COLO668 (cell line): ENCODE measurements around the gene CTNNA2.

Experiments used
- DNase-seq: peaks from one replicate; lab custom pipeline; 2025; ENCODE audit not compliant: unreplicated experiment; lab: John Stamatoyannopoulos, UW

CTNNA2 gene

DNA sequence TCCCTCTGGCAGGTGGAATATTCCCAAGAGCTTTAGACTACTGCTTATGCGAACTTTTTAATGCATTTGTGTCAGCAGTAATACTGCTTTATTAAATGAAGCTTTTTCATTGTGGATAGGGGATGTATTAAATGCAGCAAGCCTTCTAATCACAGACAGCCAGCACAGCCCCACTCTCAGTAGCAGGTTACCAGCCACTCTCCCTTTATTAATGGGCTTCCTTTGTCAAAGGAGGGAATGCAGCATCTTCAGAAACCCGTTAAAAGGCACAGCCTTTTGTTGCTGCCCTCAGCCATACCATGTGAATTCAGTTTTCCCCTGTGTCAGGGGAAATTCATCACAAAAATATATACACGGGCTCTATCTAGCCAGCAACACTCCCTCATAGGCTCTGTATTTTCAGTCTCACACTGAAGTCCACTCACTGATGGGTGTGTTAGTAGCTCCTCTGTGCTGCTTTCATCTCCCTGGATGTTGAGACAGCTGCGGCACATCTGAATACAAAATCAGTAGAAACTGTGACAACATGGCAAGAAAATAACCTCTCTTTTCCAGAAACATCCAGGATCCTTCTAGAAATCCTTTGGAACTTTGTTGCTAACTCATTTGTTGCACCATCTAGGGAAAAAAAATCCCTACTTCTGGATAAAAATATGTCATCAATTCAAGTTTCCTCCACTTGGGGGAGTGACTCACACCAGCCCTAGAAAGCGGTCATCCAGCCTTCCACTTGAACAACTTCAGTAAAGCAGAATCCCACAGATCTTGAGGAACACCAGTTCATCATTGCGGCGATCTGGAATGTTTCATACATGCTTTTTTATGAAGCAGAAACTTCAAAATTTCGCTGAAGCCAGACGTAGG, 743.3 kb downstream of the CTNNA2 start:
- no peak for DNase-seq

GRCh38 chr2:80256782-80257167, 743.9 kb downstream of the CTNNA2 start:
- DNase-seq, result no peak

- no peak for DNase-seq
These were observed 744.6 kb downstream of the CTNNA2 start for GRCh38 chr2:80257450-80257849.

GRCh38 chr2:80258341-80258740, 745.5 kb downstream of the CTNNA2 start:
- no peak for DNase-seq

DNA sequence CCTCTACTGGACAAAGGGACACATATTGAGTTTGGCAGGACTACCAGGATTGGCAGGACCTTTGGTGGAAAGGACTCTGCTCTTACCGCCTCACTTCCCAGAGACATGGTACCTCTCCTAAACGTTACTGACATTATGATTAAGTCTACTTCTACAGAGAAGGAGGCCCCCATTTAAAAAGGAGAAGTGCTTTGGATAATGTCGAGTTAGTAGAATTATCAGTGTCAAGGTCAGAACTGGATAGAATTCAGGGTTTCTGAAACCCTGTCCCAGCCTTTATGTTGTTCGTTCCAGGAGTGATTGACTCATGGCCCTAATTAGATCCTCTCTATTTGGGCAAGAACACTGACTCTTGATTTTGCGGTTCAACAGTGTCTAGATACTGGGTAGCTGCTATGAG, 745.9 kb downstream of the CTNNA2 start:
- no peak for DNase-seq

GRCh38 chr2:80259292-80259691, 746.4 kb downstream of the CTNNA2 start:
- no peak for DNase-seq

GRCh38 chr2:80266231-80266630, 753.4 kb downstream of the CTNNA2 start:
- no peak for DNase-seq

DNA sequence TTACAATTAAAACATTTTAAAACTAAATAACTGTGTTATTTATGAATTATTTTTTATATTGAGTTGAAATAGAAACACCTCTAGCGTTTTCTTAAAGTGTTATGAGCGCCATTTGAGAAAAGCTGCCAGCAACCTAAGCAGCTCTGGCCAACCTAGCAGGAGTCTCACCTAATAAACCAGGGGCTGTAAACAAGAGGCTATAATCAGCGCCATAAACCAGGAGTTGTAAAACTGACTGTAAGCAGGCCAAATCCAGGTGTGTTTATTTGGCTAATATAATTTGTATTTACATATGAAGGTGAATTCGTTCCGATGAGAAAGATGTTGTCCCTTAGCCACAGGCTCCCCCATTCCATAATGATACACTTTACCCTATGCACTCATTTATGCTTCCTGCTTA, 757.0 kb downstream of the CTNNA2 start:
- no peak for DNase-seq

DNA sequence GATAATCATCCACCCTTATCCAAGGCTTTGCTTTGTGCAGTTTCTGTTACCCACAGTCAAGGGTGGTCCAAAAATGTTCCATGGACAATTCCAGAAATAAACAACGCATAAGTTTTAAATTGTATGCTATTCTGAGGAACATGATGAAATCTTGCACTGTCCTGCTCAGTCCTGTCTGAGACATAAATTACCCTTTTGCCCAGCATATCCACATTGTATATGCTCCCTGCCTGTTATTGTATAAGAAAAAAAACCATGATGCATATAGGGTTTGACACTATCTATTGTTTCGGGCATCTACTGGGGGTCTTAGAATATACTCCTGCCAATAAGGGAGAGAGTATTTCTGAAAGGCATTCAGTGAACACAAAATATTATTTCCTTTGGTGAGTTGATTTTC, 767.7 kb downstream of the CTNNA2 start:
- DNase-seq, result no peak

- DNase-seq, result no peak
These were observed 768.2 kb downstream of the CTNNA2 start for GRCh38 chr2:80281049-80281448.

GRCh38 chr2:80288576-80288975, 775.7 kb downstream of the CTNNA2 start:
- no peak for DNase-seq

DNA sequence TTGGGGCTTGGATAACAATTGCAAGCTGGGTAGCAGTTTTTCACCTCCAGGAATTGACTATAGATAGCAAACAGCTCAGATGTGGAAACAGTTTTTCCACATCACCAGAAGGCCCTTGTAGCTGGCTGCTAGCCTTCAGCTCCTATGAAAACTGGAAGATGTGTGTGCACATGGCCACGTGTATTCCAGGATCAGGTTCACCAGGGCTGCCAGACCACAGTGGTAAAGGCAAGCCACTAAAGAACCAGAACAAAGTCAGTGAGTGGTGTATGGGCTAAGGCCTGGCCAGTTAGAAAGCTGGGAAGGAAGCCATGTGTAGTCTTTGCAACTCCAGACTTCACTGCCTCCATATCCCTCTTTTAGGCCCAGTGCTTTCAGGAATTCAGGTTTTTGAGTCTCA, 778.8 kb downstream of the CTNNA2 start:
- DNase-seq, result no peak

- no peak for DNase-seq
These were observed 779.6 kb downstream of the CTNNA2 start for GRCh38 chr2:80292474-80292873.

- no peak for DNase-seq
These were observed 780.2 kb downstream of the CTNNA2 start for GRCh38 chr2:80293039-80293438.

DNA sequence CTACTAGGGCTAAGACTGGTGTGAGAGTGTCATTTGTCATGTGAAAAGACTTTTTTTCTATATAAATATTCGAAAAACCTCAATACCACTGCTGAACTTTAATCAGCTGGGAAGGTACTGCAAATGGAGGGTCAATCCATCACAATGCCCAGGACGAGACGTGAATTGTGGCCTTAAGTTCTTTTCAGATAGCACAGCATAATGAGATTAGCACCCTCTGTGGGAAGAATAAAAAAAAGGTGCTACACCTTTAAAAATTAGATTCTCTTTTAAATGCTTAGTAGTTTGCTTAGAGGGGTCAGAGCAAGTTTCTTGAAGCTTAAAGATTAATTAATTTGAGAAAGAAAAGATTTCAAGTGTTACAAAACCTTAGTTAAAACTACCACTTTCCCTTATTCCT, 786.1 kb downstream of the CTNNA2 start:
- DNase-seq, result no peak

DNA sequence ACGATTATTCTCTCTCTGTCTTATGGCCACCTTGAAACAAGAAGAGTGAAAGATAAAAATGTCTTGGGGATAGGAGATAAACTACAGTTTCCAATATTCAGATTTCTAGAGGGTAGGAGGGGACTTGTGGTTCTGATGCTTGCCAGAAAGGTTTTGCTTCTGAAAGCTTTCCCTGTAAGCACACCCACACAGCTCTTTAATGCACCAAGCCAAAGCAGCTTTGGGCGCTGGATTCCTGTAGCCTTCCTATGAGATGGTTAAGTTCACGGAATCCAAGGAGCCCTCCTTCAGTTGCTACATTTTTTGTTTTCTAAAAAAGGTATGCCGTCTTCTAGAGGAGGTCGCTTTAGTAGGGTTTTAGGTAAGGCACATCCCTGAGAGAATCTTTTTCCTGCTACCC, 786.8 kb downstream of the CTNNA2 start:
- no peak for DNase-seq

GRCh38 chr2:80300346-80300745, 787.5 kb downstream of the CTNNA2 start:
- DNase-seq, result no peak

DNA sequence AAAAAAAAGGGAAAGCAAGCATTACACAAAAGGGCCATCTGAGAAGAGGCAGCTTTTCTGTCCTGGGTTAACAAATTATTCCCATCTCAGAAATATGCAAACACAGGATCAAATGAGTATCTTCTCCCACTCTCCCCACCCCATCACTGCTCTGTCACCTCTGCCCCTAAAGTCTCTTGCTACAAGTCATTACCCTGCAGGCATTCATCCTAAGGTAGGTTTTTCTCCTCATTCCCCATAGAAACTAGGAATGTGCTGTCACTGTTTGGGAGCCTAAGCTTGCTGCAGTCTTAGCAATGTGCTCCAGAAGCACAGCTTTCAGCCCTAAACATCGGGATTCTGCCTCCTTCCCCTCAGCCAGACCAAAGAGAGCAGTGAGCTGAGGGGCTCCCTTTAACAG, 788.1 kb downstream of the CTNNA2 start:
- DNase-seq, result no peak

DNA sequence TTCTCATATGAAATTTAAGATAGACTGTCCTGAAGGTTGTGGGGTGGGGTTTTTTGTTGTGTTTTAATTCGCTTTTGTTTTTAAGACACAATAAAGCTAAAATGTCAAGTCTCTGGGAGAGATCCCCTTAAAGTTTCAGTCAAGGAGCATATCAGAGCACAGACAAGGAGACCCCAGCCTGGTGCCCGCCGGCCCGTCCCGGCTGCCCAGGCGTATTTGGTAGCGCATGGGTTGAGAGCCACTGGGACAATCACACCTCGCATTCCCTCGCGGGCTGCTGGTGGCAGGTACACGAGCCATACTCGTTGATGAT, 789.1 kb downstream of the CTNNA2 start:
- DNase-seq, result no peak

GRCh38 chr2:80302314-80303005, 789.6 kb downstream of the CTNNA2 start:
- no peak for DNase-seq

DNA sequence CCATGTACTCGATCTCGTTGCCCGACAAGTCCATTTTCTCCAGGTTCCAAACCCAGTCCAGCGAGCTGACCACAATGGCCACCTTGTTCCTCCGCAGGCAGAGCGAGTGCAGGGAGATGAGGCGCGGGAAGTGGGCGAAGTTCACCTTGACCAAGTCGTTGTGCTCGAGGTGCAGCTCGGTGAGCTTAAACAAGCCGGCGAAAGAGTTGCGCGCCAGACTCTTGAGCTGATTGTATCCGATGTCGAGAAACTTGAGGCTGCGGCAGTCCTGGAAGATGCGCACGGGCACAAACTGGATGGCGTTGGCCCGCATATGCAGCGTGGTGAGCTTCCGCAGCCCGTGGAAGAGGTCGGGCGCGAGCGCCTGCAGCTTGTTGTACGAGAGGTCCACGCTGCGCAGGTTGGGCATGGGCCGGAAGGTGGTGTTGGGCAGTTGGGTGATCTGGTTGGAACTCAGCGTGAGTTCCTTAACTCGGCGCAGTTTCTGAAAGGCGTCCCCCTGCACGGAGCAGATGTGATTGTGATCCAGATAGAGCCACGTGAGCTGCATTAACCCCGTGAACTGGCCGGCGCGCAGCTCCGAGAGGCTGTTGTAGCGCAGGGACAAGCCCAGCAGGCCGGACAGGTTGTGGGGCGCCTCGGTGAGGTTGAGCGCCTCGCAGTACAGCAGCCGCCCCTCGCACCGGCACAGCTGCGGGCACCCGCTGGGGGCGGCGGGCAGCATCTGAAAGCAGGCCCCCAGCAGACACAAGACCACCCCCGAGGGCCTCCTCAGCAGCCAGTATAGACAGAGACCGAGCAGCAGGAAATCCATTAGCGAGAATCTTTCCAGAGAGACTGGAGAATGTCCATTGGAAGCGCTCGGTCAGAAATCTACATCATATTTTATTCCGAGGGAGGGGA, 790.4 kb downstream of the CTNNA2 start:
- no peak for DNase-seq
